HEK293T (cell line): Measurements from ENCODE around the gene SUPT5H.
"Not testable (repeated sequence)": the region's sequence is repeated elsewhere in the genome, so short reads cannot be mapped to it uniquely, and the experiment has no call there.

ENCODE experiments used
- CTCF ChIA-PET: fragments of 350-600 bp; formaldehyde crosslinking; extraction: SDS; loops from one replicate; lab custom pipeline; 2021; ENCODE audit warnings: antibody characterized with exemption, inconsistent platforms; lab: Yijun Ruan, JAX
- POLR2A ChIA-PET: fragments of 350-600 bp; formaldehyde crosslinking; extraction: SDS; loops from one replicate; lab custom pipeline; 2020; ENCODE audit warnings: antibody characterized with exemption, inconsistent platforms; lab: Yijun Ruan, JAX
- DNase-seq: peaks from one replicate; pipeline ENCODE4 v3.0.0; 2012; ENCODE audit warnings: mixed read lengths; ENCODE audit errors: extremely low spot score
- ARNT ChIP-seq: fragments of 450-650 bp; IDR thresholded peaks from 2 replicates; pipeline ENCODE4 v1.6.1; 2017; ENCODE audit warnings: mild to moderate bottlenecking
- BHLHE40 ChIP-seq: fragments of 450-650 bp; IDR thresholded peaks from 2 replicates; pipeline ENCODE4 v1.6.1; 2016; ENCODE audit warnings: mild to moderate bottlenecking, moderate library complexity, borderline replicate concordance
- CTBP1 ChIP-seq: fragments of 450-650 bp; IDR thresholded peaks from 2 replicates; pipeline ENCODE4 v1.6.1; 2016; ENCODE audit warnings: borderline replicate concordance
- ELF4 ChIP-seq: fragments of 450-650 bp; IDR thresholded peaks from 2 replicates; pipeline ENCODE4 v1.6.1; 2017; ENCODE audit warnings: antibody characterized with exemption
- FOXA1 ChIP-seq: fragments of 450-650 bp; IDR thresholded peaks from 2 replicates; pipeline ENCODE4 v1.6.1; 2016; ENCODE audit warnings: mild to moderate bottlenecking
- FOXK2 ChIP-seq: fragments of 450-650 bp; IDR thresholded peaks from 2 replicates; pipeline ENCODE4 v1.6.1; 2016; ENCODE audit warnings: mild to moderate bottlenecking
- FOXM1 ChIP-seq: fragments of 450-650 bp; IDR thresholded peaks from 2 replicates; pipeline ENCODE4 v1.6.1; 2017; ENCODE audit warnings: mild to moderate bottlenecking, borderline replicate concordance
- HDGF ChIP-seq: fragments of 450-650 bp; IDR thresholded peaks from 2 replicates; pipeline ENCODE4 v1.6.1; 2017; ENCODE audit warnings: antibody characterized with exemption, borderline replicate concordance
- L3MBTL2 ChIP-seq: fragments of 450-650 bp; conservative IDR thresholded peaks from 2 replicates; pipeline ENCODE4 v1.6.1; 2016; ENCODE audit warnings: mild to moderate bottlenecking
- LEF1 ChIP-seq: fragments of 450-650 bp; IDR thresholded peaks from 2 replicates; pipeline ENCODE4 v1.6.1; 2017; ENCODE audit warnings: mild to moderate bottlenecking, borderline replicate concordance
- NFRKB ChIP-seq: fragments of 450-650 bp; IDR thresholded peaks from 2 replicates; pipeline ENCODE4 v1.6.1; 2016; ENCODE audit warnings: mild to moderate bottlenecking, moderate library complexity
- PKNOX1 ChIP-seq: fragments of 450-650 bp; IDR thresholded peaks from 2 replicates; pipeline ENCODE4 v1.6.1; 2016
- SP1 ChIP-seq: fragments of 450-650 bp; IDR thresholded peaks from 2 replicates; pipeline ENCODE4 v1.6.1; 2017
- SUZ12 ChIP-seq: fragments of 450-650 bp; IDR thresholded peaks from 2 replicates; pipeline ENCODE4 v1.6.1; 2016; ENCODE audit warnings: mild to moderate bottlenecking
- TARDBP ChIP-seq: fragments of 450-650 bp; IDR thresholded peaks from 2 replicates; pipeline ENCODE4 v1.6.1; 2016
- ZNF384 ChIP-seq: fragments of 450-650 bp; IDR thresholded peaks from 2 replicates; pipeline ENCODE4 v1.6.1; 2016

Gene SUPT5H

DNA sequence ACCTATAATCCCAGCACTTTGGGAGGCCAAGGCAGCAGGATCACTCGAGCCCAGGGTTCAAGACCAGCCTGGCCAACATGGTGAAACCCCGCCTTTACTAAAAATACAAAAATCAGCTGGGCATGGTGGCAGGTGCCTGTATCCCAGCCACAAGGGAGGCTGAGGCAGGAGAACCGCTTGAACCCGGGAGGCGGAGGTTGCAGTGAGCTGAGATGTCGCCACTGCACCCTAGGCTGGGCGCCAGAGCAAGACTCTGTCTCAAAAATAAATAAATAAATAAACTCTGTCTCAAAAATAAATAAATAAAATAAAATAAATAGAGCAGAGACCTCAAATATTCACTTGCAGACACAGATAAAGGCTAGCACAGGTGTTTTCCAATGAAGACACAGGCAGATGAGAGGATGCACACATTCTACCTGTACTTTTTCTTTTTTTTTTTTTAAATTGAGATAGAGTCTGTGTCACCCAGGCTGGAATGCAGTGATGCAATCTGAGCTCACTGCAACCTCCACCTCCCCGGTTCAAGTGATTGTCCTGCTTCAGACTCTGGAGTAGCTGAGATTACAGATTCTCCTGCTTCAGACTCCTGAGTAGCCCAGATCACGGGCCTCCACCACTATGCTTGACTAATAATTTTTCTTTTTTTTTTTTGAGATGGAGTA is 7.0 kb upstream of the SUPT5H start:
- no peak for DNase-seq
- CTCF ChIA-PET: interaction anchor here (0.7 to 1.4 kb wide), 2 partner anchors 36 to 109 kb away, joined by 7 to 8 read pairs; no protein-coding TSS in a partner anchor
- no peak for TF ChIP-seq FOXA1
- no peak for TF ChIP-seq FOXK2
- no peak for TF ChIP-seq SUZ12
- TF ChIP-seq LEF1: no peak
- TF ChIP-seq BHLHE40: no peak
- no peak for TF ChIP-seq HDGF
- no peak for TF ChIP-seq L3MBTL2
- TF ChIP-seq NFRKB: no peak
- no peak for TF ChIP-seq FOXM1
- no peak for TF ChIP-seq TARDBP
- no peak for TF ChIP-seq SP1
- no peak for TF ChIP-seq CTBP1
- no peak for TF ChIP-seq ARNT
- POLR2A ChIA-PET: interaction anchor here (1.4 kb wide), 1 partner anchor 94 kb away, joined by 3 read pairs; the partner anchor contains the start of gene EID2B

DNA sequence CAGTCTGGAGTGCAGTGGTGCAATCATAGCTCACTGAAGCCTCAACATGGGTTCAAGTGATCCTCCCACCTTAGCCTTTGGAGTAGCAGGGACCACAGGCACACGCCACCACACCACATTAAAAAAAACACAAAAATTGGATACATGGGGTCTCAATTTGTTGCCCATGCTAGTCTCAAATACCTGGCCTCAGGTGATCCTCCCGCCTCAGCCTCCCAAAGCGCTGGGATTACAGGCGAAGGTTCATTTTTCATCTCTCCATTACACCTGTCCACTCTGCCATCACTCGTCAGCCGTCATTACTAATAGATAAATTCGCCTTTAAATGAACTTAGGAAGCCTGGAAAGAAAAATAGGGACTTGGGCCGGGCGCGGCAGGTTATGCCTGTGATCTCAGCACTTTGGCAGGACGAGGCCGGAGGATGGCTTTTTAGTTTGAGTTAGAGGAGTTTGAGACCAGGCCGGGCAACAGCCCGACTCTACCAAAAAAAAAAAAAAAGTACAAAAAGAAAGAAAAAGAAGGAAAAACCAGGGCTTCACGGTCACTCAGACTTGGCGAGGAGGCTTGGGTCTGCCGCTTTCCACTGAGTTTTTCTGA is 685 bp upstream of the SUPT5H start:
- POLR2A ChIA-PET: interaction anchor here (0.8 to 6.1 kb wide), 11 partner anchors 9 to 102 kb away, joined by 3 to 62 read pairs (median 5); partner anchors contain the start of genes EID2, RPS16 and TIMM50
- CTCF ChIA-PET: interaction anchor here (0.6 kb wide), 2 partner anchors 21 to 30 kb away, joined by 4 to 6 read pairs; no protein-coding TSS in a partner anchor
- TF ChIP-seq PKNOX1: no peak
- TF ChIP-seq L3MBTL2: no peak
- no peak for TF ChIP-seq BHLHE40
- no peak for TF ChIP-seq ELF4
- TF ChIP-seq NFRKB: no peak
- no peak for TF ChIP-seq CTBP1
- TF ChIP-seq SP1: no peak
- no peak for TF ChIP-seq FOXM1
- no peak for TF ChIP-seq FOXK2
- TF ChIP-seq FOXA1: no peak
- no peak for TF ChIP-seq ARNT
- no peak for TF ChIP-seq HDGF
- TF ChIP-seq ZNF384: no peak
- TF ChIP-seq LEF1: no peak
- no peak for TF ChIP-seq SUZ12
- no peak for DNase-seq

- ChIA-PET CTCF (no interaction called here), POLR2A (interaction anchor here (1.2 to 6.1 kb wide), 3 partner anchors 11 to 32 kb away, joined by 4 to 62 read pairs (median 6); partner anchors contain the start of gene RPS16)
- DNase-seq: no peak
- TF ChIP-seq SUZ12 (no peak), PKNOX1 (no peak)
Measured at GRCh38 chr19:39446365-39447084, 1.1 kb downstream of the SUPT5H start.

GRCh38 chr19:39448271-39448670 is 2.9 kb downstream of the SUPT5H start:
- POLR2A ChIA-PET: interaction anchor here (6.1 kb wide), 1 partner anchor 13 kb away, joined by 62 read pairs; the partner anchor contains the start of gene RPS16
- TF ChIP-seq BHLHE40 (no peak), TARDBP (no peak), PKNOX1 (no peak), HDGF (no peak), L3MBTL2 (no peak)
- no peak for DNase-seq
- CTCF ChIA-PET: no interaction called here

DNA sequence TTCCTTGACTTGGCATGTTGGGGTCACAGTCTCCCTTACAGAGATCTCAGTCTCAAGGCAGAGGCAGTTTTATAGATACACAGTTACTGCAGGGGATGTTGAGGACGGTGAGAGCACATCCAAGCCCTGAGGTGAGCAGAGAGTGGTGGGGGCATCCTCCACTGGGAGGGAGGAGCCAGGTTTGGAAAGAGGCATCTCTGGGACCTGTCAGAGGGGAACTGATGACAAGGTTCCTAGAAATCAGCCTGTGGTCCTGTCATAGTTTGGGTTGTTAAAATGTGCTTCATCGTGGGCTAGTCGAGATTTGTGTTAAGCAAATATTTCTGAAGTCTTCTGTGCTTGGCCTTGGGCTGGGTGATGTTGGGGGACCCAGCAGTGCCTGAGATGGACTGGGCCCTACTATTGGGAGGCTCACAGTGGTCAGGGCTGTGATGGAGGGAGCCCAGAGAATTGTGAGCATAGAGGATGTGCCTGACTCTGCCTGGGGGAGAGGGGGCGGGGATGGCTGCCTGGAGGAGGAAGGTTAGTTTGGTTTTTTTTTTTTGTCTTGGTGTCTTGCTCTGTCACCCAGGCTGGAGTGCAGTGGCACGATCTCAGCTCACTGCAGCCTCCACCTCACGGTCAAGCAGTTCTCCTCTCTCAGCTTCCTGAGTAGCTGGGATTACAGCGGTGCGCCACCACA is 3.9 kb downstream of the SUPT5H start:
- POLR2A ChIA-PET: interaction anchor here (6.1 kb wide), 1 partner anchor 14 kb away, joined by 62 read pairs; the partner anchor contains the start of gene RPS16
- CTCF ChIA-PET: no interaction called here
- DNase-seq: no peak
- TF ChIP-seq BHLHE40 (no peak), HDGF (no peak), CTBP1 (no peak), ELF4 (no peak), LEF1 (no peak), NFRKB (no peak), FOXM1 (no peak), ARNT (no peak), PKNOX1 (no peak), L3MBTL2 (no peak), FOXK2 (no peak), SP1 (no peak), TARDBP (no peak), SUZ12 (no peak), ZNF384 (no peak)

DNA sequence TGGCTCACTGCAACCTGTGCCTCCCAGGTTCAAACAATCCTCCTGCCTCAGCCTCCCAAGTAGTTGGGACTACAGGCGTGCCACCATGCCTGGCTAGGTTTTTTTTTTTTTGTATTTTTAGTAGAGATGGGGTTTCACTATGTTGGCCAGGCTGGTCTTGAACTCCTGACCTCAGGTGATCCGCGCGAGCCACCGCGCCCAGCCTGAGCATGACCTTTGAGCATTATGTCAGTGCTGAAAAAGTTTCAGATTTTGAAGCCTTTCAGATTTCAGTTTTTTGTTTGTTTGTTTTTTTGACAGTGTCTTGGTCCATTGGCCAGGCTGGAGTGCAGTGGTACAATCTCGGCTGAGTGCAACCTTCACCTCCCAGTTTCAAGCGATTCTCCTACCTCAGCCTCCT is 5.9 kb downstream of the SUPT5H start:
- POLR2A ChIA-PET: interaction anchor here (2.0 kb wide), 1 partner anchor 16 kb away, joined by 9 read pairs; the partner anchor contains the start of gene RPS16
- CTCF ChIA-PET, DNase-seq: not testable (repeated sequence)
